Stimulated activated naive CD8-positive, alpha-beta T cell treated with anti-CD3 and anti-CD28 coated beads, Interleukin-15, Interleukin-2, amounts not matched to agents 100 ng/mL and 50 ng/mL, for 24 hours (primary cell): ENCODE data around the gene CFAP100.

ENCODE experiments used
- H3K27ac Mint-ChIP-seq: one replicate; pipeline ENCODE4 v1.8.0; 2021; ENCODE audit warnings: mild to moderate bottlenecking, mixed read lengths
- H3K27me3 Mint-ChIP-seq: one replicate; pipeline ENCODE4 v1.8.0; 2021; ENCODE audit warnings: mixed read lengths
- H3K36me3 Mint-ChIP-seq: one replicate; pipeline ENCODE4 v1.8.0; 2021; ENCODE audit warnings: low read depth, mixed read lengths
- H3K4me1 Mint-ChIP-seq: one replicate; pipeline ENCODE4 v1.8.0; 2021; ENCODE audit warnings: low read depth, mixed read lengths
- H3K4me3 Mint-ChIP-seq: one replicate; pipeline ENCODE4 v1.8.0; 2021; ENCODE audit warnings: mild to moderate bottlenecking, mixed read lengths
- H3K9me3 Mint-ChIP-seq: one replicate; pipeline ENCODE4 v1.8.0; 2021; ENCODE audit warnings: mixed read lengths

The CFAP100 gene

DNA sequence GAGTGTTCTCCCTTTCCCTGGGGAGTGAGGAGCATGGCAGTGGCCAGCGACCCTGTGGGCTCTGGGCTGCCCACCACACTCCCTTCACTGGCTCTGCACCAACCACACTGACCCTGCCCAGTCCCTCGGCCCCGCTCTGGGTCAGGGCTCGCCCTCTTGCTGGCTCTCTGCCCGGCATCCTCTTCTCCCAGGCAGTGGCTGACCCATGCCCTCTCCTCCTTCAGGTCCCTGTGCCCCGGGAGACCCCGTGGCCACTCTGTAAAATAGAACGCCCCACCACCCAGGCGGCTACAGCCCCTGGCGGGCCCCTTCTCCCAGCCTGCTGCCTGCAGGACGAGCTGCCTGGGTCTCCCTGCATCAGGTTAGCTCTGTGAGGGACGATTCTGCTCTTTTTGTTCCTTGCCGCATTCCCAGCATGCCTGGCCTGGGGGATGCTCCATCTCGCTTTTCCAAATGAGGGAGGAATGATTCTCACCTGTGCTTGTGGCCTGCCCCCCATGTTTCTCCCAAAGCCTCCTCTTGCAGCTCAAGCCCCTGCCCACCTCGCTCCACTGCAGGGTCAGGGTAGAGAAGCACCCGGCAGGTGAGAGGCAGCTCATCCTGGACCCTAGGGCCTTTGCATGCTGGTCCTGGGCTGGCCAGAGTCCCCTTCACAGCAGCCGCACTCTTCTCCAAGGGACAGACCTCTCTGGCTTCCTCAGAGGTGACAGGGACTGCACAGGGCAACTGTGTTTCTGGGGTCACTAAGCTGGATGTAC, 14.5 kb upstream of the CFAP100 start:
- Mint-ChIP-seq H3K4me3 (no peak overlapping the region), H3K4me1 (no peaks in the 10 kb centered on the region), H3K36me3 (no peaks in the 10 kb centered on the region), H3K27ac (no peak overlapping the region), H3K27me3 (peaks cover 23% of the 10 kb centered on the region), H3K9me3 (no peaks in the 10 kb centered on the region)

DNA sequence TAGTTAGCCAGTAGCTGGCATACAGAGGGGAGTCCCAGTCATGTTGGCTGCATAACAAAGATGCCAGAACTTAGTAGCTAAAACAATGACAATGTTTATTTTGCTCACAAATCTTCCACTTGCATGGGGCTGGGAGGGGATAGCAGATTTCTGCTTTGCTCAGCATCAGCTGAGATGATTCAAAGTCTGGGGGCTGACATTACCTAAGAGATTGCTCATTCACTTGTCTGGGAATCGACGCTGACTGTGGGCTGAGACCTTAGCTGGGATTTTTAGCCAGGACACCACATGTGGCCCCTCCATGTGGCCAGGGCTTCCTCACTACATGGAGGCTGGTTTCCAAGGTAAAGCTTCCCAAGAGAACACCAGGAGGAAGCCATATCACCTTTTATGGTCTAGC, 12.7 kb upstream of the CFAP100 start:
- Mint-ChIP-seq H3K36me3 (no peaks in the 10 kb centered on the region), H3K9me3 (no peaks in the 10 kb centered on the region), H3K4me3 (no peak overlapping the region), H3K27ac (no peak overlapping the region), H3K4me1 (no peaks in the 10 kb centered on the region), H3K27me3 (peaks cover 28% of the 10 kb centered on the region)

DNA sequence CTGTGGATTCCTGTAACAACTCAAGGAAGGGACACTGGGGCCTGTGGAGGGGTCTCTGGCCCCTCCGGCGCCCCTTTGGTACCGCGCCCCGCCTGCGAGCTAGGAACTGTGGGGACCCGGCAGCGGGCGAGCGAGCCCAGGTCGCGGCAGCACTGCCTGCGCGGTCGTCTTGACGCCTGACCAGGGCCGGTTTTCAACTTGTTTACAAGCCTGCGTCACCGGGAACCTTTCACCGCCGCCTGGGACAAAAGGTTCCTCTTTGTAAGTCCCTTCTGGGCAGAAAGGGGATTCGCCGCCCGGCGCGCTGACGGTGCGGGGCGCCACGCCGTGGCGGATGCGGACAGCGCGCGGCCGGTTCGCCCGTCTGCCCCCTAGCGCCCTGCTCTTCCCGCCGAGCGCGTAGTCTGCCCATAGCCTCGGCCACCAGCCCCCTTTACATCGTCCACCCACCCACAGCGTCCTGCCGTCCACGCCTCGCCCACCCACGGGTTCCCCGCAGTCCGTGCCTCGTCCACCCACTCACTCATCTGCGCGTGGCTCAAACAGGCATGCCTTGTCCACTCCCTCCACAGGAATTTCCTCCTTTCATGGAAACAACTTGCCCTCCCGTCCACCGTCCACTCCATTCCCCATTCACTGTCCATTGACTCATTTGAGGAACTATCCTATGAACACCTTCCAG, 5.5 kb upstream of the CFAP100 start:
- Mint-ChIP-seq H3K27ac (no peak overlapping the region), H3K36me3 (no peaks in the 10 kb centered on the region), H3K4me3 (no peak overlapping the region), H3K9me3 (no peaks in the 10 kb centered on the region), H3K4me1 (peaks cover 4% of the 10 kb centered on the region), H3K27me3 (peaks cover 65% of the 10 kb centered on the region)

DNA sequence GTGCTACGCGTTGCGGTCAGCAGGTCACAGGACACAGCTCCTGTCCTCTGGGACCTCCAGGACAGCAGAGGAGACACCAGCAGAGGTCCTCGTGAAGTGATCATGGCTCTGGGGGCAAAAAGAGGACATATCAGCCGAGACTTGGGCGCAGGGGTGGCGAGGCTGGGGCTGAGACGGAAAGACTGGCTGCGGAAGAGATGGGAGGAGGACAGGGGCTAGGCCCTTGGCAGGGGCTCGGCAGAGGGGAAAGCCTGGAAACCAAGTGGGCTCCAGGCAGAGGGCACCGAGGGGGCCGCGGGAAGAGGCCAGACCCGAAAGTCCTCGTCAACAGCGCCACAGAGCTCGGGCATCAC, 4.9 kb upstream of the CFAP100 start:
- H3K36me3 Mint-ChIP-seq, result no peaks in the 10 kb centered on the region
- no peak overlapping the region for H3K27ac Mint-ChIP-seq
- no peaks in the 10 kb centered on the region for H3K9me3 Mint-ChIP-seq
- peaks cover 64% of the 10 kb centered on the region for H3K27me3 Mint-ChIP-seq
- H3K4me1 Mint-ChIP-seq, result peaks cover 4% of the 10 kb centered on the region
- no peak overlapping the region for H3K4me3 Mint-ChIP-seq

DNA sequence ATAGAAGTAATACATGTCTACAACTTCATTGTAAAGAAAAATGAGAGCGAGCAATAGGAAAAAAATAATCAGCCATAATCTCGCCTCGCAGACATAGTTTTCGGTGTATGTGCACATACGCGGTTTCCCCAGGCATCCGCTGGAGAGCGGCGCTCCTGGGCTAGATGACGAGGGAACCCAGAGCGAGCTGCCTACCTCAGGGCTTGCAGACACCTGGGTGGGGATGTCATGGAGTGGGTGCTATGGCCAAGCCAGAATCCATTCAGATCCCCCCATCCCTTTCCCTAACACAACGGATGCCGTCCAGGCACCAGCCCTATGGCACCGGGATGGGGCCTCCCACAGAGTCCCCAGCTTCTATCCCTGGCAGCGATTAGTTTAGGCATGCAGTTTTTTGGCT, 4.5 kb upstream of the CFAP100 start:
- Mint-ChIP-seq H3K4me3 (no peak overlapping the region), H3K9me3 (no peaks in the 10 kb centered on the region), H3K4me1 (peaks cover 4% of the 10 kb centered on the region), H3K36me3 (no peaks in the 10 kb centered on the region), H3K27ac (no peak overlapping the region), H3K27me3 (peaks cover 64% of the 10 kb centered on the region)

DNA sequence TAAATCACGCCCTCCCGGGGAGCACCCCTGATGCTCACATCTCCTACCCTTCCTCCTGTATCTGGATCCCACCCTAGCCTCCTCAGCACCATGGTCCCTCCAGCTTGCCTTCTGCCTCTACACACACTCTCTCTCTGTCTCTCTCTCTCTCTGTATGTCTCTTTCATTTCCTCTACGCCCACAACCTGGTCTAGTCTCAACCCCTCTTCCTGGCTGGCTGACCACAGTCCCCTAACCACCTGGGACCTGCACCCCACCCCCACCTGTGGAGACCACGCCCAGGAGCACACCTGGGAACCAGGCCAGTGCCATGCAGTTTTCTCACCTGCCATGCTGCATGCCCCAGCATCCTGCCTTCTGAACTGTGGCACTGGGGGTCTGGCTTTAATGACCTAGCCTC, 4.0 kb upstream of the CFAP100 start:
- Mint-ChIP-seq H3K9me3 (no peaks in the 10 kb centered on the region), H3K27ac (no peak overlapping the region), H3K4me1 (peaks cover 4% of the 10 kb centered on the region), H3K36me3 (no peaks in the 10 kb centered on the region), H3K4me3 (no peak overlapping the region), H3K27me3 (peaks cover 64% of the 10 kb centered on the region)

DNA sequence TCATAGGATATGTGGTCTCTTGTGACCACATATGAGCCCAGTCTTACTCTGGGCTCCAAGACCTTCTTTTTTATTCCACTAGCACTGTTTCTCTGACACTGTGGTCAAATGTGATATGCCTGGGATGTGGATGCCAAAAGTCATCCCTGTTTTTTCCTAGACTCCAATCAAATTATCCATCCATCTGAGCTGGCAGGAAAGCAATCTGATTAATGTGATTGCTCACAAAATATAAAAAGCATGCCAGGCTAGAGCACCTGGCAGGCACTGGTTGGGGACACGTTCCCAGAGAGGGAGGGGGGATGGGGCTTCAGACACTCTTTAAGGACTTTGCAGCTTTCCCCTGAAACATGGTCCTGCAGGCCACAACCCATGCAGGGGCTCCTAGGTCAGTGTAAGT, 3.1 kb upstream of the CFAP100 start:
- Mint-ChIP-seq H3K9me3 (no peaks in the 10 kb centered on the region), H3K4me3 (no peak overlapping the region), H3K36me3 (no peaks in the 10 kb centered on the region), H3K27ac (no peak overlapping the region), H3K4me1 (peaks cover 4% of the 10 kb centered on the region), H3K27me3 (peaks cover 64% of the 10 kb centered on the region)

DNA sequence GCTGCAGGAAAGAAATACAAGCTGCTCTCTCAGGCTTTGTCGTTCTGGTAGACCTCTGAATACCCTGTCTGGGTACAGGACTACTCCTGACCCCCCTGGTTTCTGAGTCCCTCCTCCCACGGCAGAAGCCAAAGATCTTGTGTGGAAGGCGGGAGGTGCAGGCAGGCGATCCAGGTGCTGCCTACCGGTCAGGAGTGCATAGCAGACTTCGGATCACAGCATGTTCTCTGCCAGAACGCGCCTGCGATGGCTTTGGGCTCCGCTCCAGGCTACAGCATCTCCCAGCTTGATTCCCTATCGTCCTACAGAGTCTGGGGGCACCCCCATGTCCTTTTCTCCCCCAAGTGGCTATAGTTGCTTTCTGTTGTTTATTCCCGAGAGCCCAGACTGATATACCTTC, 2.5 kb upstream of the CFAP100 start:
- no peaks in the 10 kb centered on the region for H3K36me3 Mint-ChIP-seq

DNA sequence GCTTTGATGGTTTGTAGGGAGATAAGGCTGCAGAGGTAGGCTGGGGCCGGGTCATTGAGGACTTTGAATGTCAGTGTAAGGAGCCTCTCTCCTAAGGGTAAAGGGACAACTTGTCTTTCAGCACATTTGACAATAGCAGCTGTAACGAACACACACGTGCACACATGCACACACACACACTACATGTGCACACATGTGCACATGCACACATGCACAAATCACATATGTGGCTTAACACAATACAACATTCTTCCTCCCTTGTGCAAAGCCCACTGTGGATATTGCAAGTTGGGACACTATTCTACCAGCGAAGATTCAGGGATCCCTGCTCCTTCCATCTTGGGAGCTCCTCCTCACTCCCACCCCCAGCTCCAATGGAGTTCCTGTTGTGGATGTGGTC, 1.1 kb upstream of the CFAP100 start:
- Mint-ChIP-seq H3K4me3 (no peak overlapping the region), H3K36me3 (no peaks in the 10 kb centered on the region), H3K4me1 (peaks cover 4% of the 10 kb centered on the region), H3K27me3 (peaks cover 53% of the 10 kb centered on the region), H3K9me3 (no peaks in the 10 kb centered on the region), H3K27ac (no peak overlapping the region)

More for the DNA sequence above, 2.5 kb upstream of the CFAP100 start:
- H3K4me3 Mint-ChIP-seq, result no peak overlapping the region
- peaks cover 4% of the 10 kb centered on the region for H3K4me1 Mint-ChIP-seq
- H3K9me3 Mint-ChIP-seq, result no peaks in the 10 kb centered on the region
- H3K27me3 Mint-ChIP-seq, result peaks cover 64% of the 10 kb centered on the region
- H3K27ac Mint-ChIP-seq, result no peak overlapping the region

DNA sequence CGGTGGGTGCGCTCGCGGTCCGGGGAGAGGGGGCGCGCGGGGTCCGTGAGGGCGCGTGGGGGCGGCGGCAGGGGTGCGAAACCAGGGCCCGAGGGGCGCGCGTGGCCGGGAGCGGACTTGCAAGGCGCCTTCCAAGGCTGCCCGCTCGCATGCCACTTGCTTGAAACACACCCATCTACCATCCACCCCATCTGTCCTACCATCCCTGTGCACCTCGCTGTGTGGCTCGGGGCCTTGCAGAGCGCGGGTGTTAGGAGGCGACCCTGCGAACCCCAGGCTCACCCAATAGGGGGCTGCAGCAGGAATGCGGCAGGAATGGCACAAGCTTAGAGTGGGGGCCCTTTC, 240 bp downstream of the CFAP100 start:
- peaks cover 47% of the 10 kb centered on the region for H3K27me3 Mint-ChIP-seq
- no peaks in the 10 kb centered on the region for H3K36me3 Mint-ChIP-seq
- no peaks in the 10 kb centered on the region for H3K4me1 Mint-ChIP-seq
- H3K4me3 Mint-ChIP-seq, result no peak overlapping the region
- H3K9me3 Mint-ChIP-seq, result no peaks in the 10 kb centered on the region
- H3K27ac Mint-ChIP-seq, result no peak overlapping the region

DNA sequence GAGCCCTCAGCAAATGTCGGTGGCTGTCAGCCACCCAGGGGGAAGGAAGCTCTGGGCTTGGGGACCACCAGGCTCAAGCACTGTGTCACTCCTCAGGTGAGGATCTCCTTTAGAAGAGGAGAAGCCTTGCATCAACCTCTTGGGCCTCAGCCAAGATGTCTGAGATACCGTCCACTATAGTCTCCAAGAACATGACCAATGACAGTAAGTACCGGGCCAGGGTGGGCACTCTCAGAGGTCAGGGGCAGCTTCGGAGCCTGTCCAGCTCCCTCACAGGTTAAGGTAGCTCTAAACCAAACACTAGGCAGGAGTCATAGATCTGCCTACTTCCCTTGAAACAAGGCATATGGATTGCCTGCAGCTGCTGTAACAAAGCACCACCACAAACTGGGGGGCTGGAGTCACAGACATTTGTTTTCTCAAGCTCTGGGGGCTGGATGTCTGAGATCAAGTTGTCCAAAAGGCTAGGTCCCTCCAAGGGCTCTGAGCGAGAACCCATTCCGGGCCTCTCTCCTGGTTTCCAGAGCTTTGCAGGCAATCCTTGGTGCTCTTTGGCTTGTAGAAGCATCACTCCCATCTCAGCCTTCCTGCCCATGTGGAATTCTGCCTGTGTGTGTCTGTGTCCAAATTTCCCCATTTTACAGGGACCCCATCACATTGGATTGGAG, 1.3 kb downstream of the CFAP100 start:
- H3K27me3 Mint-ChIP-seq, result peaks cover 40% of the 10 kb centered on the region
- no peaks in the 10 kb centered on the region for H3K9me3 Mint-ChIP-seq
- no peaks in the 10 kb centered on the region for H3K4me1 Mint-ChIP-seq
- no peak overlapping the region for H3K27ac Mint-ChIP-seq
- no peaks in the 10 kb centered on the region for H3K36me3 Mint-ChIP-seq
- no peak overlapping the region for H3K4me3 Mint-ChIP-seq

DNA sequence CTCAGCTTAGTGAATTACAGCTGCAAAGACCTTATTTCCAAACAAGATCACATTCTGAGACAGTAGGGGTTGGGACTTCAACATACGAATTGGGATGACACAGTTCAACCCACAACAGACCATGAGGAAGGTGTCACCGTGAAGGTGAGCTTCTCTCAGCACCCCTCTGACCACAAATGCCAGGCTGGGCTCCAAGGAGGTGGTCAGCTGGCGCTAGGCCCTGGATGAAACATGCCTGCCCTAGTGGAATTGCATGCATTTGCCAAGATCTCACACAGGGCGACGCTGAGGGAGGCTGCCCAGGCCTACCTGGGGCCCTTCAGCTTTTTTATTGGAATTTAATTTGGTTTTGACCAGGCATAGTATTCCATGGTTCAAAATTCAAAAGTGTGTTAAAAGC, 1.8 kb downstream of the CFAP100 start:
- no peaks in the 10 kb centered on the region for H3K36me3 Mint-ChIP-seq
- peaks cover 34% of the 10 kb centered on the region for H3K27me3 Mint-ChIP-seq
- H3K4me3 Mint-ChIP-seq, result no peak overlapping the region
- no peaks in the 10 kb centered on the region for H3K4me1 Mint-ChIP-seq
- no peaks in the 10 kb centered on the region for H3K9me3 Mint-ChIP-seq
- H3K27ac Mint-ChIP-seq, result no peak overlapping the region

DNA sequence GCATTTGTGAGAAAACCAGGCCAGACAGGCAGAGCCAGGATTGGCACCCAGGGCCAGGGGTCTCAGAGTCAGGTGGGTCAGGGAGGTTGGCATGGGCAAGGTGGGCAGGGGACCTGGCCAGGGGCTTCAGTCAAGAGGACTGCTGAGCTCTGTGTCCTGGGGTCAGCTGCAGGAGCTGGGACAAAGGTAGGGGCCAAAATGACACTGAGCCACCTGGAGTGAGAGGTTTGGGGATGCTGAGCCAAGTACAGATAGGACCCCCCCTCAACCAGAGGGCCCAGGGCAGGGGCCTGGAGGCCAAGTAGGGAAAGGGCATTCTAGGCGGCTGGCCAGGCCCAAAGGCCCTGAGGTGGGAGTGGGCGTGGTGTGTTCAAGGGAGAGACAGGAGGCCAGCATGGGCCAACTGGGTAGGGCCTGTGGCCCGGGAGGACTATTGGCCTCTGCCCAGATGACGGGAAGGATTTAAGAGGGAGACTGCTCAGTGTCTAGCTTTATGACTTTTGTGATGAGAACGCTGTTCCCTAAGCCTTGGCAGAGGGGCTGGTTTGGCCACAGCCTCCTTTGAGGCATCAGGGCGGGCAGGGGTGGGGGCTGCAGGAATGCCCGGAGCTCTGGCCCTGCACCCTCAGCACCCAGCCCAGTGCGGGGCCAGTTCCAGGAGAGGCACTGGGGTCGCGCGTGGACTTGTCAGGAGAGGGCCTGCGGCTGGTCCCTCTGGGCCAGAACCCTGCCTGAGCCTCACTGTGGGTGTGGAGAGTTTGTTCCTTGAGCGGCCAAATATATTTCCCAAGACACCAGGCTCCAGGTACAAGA, 3.1 kb downstream of the CFAP100 start:
- H3K27me3 Mint-ChIP-seq, result peaks cover 25% of the 10 kb centered on the region
- H3K9me3 Mint-ChIP-seq, result no peaks in the 10 kb centered on the region
- no peak overlapping the region for H3K27ac Mint-ChIP-seq
- no peak overlapping the region for H3K4me3 Mint-ChIP-seq
- no peaks in the 10 kb centered on the region for H3K36me3 Mint-ChIP-seq
- no peaks in the 10 kb centered on the region for H3K4me1 Mint-ChIP-seq

DNA sequence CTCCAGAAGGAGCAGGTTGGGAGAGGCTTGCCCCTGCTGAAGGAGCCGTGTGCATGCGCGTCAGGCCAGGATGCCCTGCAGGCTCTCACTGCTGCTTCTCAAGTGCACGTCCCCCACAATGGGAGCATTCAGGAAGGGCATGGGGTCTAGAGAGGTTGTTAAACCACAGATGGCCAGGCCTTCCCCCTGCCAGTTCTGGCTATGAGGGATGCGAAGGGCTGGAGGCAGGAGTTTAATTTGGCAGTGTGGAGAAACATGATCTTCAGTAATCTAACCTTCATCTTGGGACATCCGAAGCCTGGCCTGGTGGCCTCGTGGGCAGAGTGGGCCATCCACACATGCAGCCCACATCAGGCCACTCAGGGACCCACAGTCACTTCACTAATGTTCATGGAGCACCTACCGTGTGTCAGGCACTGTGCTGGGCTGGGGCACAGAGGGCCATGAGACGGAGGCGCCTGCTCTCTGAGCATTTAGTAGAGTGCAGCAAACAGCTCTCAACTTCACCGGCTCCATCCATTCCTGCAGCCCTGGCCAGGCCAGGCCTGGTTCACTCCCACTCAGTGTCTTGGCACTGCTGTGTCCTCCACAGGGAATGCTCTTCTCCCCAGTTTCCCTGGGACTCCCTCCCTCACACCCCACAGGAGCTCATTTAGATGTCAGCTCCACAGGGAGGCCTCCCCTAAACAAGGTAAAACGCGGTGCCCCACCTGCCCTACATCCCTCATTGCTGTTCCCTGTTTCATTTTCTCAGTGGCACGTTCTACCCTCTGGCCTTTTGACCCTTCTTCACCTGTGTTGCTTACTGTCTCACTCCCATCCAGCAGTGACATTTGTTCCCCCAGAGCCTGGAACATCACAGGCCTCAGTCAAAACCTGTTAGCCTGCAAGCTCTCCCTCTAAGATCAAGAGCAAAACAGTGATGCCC, 4.0 kb downstream of the CFAP100 start:
- Mint-ChIP-seq H3K4me1 (no peaks in the 10 kb centered on the region), H3K9me3 (no peaks in the 10 kb centered on the region), H3K27ac (no peak overlapping the region), H3K4me3 (no peak overlapping the region), H3K27me3 (peaks cover 18% of the 10 kb centered on the region), H3K36me3 (no peaks in the 10 kb centered on the region)
